MM.1S (cell line): Measurements from ENCODE around the gene OR51A4.

Source experiments
- CTCF ChIP-seq: fragments of 300-600 bp; sonication (generic); IDR thresholded peaks from 2 replicates; pipeline ENCODE4 v1.5.1; 2016; ENCODE audit warnings: antibody characterized with exemption, low read length, mixed read lengths
- EZH2 ChIP-seq: fragments of 300-600 bp; sonication (generic); optimal IDR thresholded peaks from 2 replicates; pipeline ENCODE3; 2017; ENCODE audit warnings: low read depth, mild to moderate bottlenecking, antibody characterized with exemption, low read length, mixed read lengths

GRCh38 chr11:4957396-4957795, 10.0 kb upstream of the OR51A4 start:
- TF ChIP-seq CTCF: no peak
- no peak for TF ChIP-seq EZH2
